ENCODE data around the gene HOXA3.

GRCh38 chr7:27192546-27193334 lies 40.4 kb upstream of the HOXA3 start:
- TF ChIP-seq REST (IDR thresholded peaks at IDR 0.05; ENCODE audit: insufficient replicate concordance, low read depth) = no peak
- TF ChIP-seq CTCF (IDR thresholded peaks at IDR 0.05; ENCODE audit: insufficient read depth, low read length) = no peak

All from HL-60 (cell line).